Endothelial cell of umbilical vein (primary cell): Measurements from ENCODE around the gene GABARAP.

Experiments
- CTCF ChIP-seq, 2 donors: IDR thresholded peaks; 1 replicate in 1 of 2; 2 replicates in 1 of 2; pipeline ENCODE4 v1.5.1; 2011; ENCODE audit warnings: low read length in 2 of 2, mild to moderate bottlenecking in 2 of 2, moderate library complexity in 2 of 2, control low read depth in 1 of 2, inconsistent platforms in 1 of 2, low read depth in 1 of 2; ENCODE audit not compliant: insufficient read depth in 1 of 2; ENCODE audit errors: extremely low read depth in 1 of 2
- FOS ChIP-seq: IDR thresholded peaks from 2 replicates; pipeline ENCODE4 v1.6.1; 2011; ENCODE audit warnings: mild to moderate bottlenecking, low read length, moderate library complexity, borderline replicate concordance; ENCODE audit not compliant: insufficient read depth

GRCh38 chr17:7252176-7253043, 10.2 kb upstream of the GABARAP start, which contains the start of gene ELP5:
- TF ChIP-seq FOS (no peak), CTCF (IDR thresholded peaks at IDR 0.05; ENCODE audit: extremely low read depth in 1 of 2, insufficient read depth in 1 of 2, low read depth in 1 of 2, low read length in 2 of 2) (peak in 1 of 2 donors; percentile 10)
